VCaP (cell line): ENCODE results near the gene ADGRL3.

ENCODE experiments used
- H3K27ac ChIP-seq: fragments of 450-650 bp; 2 replicates; pipeline ENCODE4 v1.5.1; 2017
- TF ChIP-seq, protein P1 (sequence below): fragments of 450-650 bp; conservative IDR thresholded peaks from 2 replicates; pipeline ENCODE4 v1.5.1; 2017; ENCODE audit warnings: mild to moderate bottlenecking, moderate library complexity

Gene ADGRL3

DNA sequence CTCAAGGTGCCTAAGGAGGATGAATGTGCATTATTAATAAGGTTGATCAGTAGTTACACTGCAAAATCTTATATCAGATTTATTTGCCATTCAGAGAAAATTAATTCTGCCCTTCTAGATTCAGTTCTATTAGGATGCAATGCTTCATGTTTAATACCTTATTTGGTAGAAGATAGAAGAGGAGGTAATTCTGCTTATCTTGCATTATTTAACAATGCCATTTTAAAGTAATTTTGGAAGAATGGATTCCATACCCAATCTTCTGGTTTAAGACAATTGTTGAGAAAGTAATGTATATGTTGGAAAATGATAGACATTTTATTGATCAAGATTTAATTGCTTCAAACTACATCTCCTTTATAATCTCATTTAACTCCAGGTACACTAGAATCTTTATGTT lies 360.9 kb downstream of the ADGRL3 start:
- no peak overlapping the region for H3K27ac ChIP-seq
- TF ChIP-seq, protein P1, sequence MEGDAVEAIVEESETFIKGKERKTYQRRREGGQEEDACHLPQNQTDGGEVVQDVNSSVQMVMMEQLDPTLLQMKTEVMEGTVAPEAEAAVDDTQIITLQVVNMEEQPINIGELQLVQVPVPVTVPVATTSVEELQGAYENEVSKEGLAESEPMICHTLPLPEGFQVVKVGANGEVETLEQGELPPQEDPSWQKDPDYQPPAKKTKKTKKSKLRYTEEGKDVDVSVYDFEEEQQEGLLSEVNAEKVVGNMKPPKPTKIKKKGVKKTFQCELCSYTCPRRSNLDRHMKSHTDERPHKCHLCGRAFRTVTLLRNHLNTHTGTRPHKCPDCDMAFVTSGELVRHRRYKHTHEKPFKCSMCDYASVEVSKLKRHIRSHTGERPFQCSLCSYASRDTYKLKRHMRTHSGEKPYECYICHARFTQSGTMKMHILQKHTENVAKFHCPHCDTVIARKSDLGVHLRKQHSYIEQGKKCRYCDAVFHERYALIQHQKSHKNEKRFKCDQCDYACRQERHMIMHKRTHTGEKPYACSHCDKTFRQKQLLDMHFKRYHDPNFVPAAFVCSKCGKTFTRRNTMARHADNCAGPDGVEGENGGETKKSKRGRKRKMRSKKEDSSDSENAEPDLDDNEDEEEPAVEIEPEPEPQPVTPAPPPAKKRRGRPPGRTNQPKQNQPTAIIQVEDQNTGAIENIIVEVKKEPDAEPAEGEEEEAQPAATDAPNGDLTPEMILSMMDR: no peak

DNA sequence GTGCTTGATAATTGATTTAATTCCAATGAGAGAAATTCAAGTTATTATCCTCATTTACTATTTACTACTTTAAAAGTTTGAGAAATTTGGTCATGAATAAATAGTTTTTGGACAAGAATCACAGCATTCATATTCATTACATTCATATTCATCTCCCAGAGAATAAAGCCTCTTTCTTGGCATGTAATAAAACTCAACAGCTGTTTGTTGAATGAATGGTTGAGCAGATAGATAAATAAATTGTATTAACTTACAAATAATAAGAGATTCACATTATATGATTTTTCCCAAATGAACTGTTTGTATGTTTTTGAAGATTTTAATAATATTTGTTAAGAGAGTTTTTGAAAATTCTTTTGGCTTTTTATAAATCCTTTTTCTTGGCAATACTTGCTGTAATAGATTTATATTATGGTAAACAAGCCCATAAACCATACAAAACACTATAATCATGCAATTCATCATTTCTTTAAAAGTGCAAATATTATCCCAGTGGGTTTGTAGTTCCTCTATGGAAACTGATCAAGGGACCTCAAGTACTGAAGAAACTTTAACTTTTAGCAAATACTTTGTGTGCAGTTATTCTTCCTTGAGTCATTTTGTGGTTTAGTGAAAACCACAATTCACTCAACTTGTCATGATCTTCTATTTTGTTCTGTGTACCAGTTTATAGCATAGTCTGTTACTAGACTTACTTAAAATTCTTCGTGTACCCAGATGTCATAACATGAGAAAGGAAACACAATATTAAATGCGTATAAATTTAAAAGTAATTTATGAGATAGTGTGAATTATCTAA lies 371.8 kb downstream of the ADGRL3 start:
- TF ChIP-seq, protein P1: no peak
- H3K27ac ChIP-seq: no peak overlapping the region

DNA sequence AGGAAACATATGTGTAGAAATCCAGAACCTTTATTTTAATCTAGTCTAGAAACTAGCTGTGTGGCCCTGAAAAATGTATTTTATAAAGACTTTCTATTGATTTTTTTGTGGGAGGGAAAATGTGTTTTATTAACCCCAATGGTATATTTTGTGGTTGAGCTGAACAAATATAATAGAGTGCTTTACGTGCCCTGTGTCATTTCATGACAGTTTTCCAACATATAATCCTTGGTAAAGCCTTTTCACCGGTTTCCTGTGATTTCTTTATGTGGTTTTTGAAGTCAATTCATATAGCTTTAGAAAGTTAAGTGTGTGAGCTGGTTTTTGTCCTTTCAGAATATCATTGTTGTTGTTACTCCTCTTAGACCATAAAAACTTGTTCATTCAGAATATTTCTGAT lies 375.7 kb downstream of the ADGRL3 start:
- H3K27ac ChIP-seq: no peak overlapping the region
- TF ChIP-seq, protein P1: no peak

DNA sequence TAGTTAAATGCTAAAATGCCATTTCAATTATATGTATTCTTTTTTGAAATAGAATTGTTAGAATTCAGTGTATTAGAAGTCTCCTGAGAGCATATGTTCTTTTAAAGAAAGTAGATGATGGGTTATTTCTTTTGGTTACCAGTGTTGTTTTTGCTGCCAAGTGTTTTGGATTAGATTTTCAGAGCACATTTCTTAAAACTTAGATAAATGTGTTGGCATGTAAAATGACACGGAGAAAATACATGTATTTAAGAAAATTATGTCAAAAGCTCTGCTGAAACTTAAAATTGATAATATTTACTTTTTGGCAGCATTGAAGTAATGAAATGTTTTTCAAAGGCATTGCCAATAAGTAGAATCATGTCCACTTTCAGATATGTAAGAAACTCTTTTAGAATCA lies 379.7 kb downstream of the ADGRL3 start:
- no peak overlapping the region for H3K27ac ChIP-seq
- TF ChIP-seq, protein P1: no peak

DNA sequence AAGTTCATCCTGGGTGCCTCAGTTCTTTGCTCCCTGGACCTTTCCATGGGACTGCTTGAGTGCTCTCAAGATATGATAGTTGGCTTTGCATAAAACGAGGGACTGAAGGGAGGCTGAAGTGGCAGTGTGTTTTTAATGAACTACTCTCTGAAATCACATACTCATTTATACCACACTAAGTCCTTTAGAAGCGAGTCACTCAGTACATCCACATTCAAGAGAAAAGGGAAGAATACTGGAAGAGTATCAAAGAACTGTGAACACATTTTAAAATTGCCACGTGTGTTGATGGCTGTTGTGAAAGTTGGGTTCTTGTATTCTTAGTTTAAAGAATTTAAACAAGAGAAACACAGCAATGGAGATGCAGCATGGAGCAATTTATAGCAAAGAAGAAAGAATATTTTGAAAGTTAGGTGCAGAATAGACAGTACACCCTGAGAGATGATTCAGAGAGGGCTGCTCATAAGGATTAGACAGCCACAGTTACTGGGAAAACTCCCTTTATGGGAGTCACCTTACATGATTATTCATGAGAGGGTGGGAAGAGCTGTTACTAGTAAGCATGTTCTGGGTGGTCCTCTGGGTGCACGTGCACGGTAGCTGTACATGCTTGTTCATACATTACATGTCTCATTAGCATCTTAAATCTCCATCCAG lies 380.7 kb downstream of the ADGRL3 start:
- no peak overlapping the region for H3K27ac ChIP-seq
- TF ChIP-seq, protein P1: no peak

DNA sequence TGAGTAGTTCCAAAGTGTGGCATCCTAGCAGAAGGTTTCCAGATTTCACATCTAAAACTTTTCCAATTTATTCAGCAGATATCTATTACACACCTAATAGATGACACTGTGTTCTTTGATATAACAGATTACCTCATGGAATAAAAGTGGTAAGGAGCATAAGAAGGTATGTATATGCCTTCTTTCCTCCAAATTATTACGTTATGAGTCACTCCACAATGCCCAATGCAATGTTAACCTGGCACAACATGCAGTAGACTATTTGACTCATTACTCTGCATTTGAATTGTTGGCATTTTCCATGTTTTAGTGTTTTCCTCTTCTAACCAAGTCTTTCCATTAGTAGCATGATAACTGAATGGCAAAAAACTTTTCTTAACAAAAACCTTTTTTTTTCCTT lies 383.6 kb downstream of the ADGRL3 start:
- no peak overlapping the region for H3K27ac ChIP-seq
- TF ChIP-seq, protein P1: no peak

DNA sequence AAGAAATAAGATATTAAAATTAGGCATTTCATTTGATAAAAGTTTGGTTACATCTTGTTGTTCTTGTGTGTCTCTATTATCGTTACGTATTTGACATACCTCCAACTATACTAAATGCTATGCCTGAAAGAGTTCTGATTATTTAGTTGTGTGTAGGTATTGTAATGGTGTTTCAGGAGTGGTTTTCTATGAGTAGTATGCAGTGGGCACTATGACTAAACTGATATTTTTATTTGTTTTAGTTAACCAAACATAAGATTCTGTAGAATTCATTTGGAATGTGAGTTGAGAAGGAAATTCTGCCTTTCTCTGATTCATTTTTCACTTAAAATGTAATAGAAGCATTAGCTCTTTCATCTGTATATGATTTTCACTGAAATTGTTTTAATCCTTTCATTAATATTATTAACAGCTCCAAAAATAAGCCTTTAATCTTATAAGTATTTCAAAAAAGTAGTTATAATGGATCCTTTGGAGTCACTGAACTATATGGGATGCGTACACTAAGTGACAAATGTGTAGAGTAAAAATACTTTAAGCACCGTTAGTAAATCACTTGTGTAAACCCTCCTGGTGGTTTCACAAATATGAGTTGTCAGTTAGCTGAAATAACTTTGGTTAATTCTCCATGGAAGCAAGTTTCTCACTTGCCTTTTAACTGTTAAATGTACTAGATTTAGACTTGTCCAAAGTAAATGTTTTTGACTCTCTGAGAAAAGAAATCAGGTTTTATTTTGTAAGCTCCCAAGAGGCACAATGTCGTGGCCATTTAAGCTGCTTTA lies 388.7 kb downstream of the ADGRL3 start:
- TF ChIP-seq, protein P1: no peak
- no peak overlapping the region for H3K27ac ChIP-seq
